ENCODE results near the gene BRSK2.

DNA sequence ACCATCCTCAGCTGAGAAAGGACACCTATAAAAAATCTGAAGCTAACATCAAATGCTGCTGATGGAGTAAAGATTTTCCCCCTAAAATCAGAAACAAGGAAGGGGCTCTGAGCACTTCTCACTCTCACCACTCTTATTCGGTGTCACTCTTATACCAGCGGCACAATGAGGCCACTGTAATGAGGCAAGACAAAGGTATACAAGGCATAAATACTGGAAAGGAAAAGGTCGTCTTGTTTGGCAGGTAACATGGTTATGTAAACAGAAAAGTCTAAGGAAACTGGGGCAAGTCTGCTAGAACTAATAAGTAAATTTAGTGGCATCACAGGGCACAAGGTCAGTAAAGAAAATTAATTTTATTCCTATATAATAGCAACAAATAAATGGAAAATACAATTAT, 104.9 kb downstream of the BRSK2 start:
- TF ChIP-seq, protein P1, sequence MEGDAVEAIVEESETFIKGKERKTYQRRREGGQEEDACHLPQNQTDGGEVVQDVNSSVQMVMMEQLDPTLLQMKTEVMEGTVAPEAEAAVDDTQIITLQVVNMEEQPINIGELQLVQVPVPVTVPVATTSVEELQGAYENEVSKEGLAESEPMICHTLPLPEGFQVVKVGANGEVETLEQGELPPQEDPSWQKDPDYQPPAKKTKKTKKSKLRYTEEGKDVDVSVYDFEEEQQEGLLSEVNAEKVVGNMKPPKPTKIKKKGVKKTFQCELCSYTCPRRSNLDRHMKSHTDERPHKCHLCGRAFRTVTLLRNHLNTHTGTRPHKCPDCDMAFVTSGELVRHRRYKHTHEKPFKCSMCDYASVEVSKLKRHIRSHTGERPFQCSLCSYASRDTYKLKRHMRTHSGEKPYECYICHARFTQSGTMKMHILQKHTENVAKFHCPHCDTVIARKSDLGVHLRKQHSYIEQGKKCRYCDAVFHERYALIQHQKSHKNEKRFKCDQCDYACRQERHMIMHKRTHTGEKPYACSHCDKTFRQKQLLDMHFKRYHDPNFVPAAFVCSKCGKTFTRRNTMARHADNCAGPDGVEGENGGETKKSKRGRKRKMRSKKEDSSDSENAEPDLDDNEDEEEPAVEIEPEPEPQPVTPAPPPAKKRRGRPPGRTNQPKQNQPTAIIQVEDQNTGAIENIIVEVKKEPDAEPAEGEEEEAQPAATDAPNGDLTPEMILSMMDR (tag by site-specific recombination; IDR thresholded peaks at IDR 0.05), result no peak
- TF ChIP-seq ZNF10 (tag by site-specific recombination; IDR thresholded peaks at IDR 0.05) (no peak), ATF2 (tag by site-specific recombination; IDR thresholded peaks at IDR 0.05; ENCODE audit: low read depth) (no peak), ZFP3 (tag by site-specific recombination; IDR thresholded peaks at IDR 0.05; ENCODE audit: low read depth) (no peak), YY1 (tag by site-specific recombination; IDR thresholded peaks at IDR 0.05) (no peak), ZNF138 (tag by site-specific recombination; IDR thresholded peaks at IDR 0.05; ENCODE audit: borderline replicate concordance) (no peak), ZNF837 (tag by site-specific recombination; IDR thresholded peaks at IDR 0.05) (no peak), ZNF416 (tag by site-specific recombination; IDR thresholded peaks at IDR 0.05) (no peak), ZNF670 (tag by site-specific recombination; IDR thresholded peaks at IDR 0.05; ENCODE audit: low read depth) (no peak), ZBTB8A (tag by site-specific recombination; IDR thresholded peaks at IDR 0.05) (no peak), ZNF501 (tag by site-specific recombination; IDR thresholded peaks at IDR 0.05) (no peak), ZNF140 (tag by site-specific recombination; IDR thresholded peaks at IDR 0.05) (no peak)
- TF ChIP-seq, protein P2, sequence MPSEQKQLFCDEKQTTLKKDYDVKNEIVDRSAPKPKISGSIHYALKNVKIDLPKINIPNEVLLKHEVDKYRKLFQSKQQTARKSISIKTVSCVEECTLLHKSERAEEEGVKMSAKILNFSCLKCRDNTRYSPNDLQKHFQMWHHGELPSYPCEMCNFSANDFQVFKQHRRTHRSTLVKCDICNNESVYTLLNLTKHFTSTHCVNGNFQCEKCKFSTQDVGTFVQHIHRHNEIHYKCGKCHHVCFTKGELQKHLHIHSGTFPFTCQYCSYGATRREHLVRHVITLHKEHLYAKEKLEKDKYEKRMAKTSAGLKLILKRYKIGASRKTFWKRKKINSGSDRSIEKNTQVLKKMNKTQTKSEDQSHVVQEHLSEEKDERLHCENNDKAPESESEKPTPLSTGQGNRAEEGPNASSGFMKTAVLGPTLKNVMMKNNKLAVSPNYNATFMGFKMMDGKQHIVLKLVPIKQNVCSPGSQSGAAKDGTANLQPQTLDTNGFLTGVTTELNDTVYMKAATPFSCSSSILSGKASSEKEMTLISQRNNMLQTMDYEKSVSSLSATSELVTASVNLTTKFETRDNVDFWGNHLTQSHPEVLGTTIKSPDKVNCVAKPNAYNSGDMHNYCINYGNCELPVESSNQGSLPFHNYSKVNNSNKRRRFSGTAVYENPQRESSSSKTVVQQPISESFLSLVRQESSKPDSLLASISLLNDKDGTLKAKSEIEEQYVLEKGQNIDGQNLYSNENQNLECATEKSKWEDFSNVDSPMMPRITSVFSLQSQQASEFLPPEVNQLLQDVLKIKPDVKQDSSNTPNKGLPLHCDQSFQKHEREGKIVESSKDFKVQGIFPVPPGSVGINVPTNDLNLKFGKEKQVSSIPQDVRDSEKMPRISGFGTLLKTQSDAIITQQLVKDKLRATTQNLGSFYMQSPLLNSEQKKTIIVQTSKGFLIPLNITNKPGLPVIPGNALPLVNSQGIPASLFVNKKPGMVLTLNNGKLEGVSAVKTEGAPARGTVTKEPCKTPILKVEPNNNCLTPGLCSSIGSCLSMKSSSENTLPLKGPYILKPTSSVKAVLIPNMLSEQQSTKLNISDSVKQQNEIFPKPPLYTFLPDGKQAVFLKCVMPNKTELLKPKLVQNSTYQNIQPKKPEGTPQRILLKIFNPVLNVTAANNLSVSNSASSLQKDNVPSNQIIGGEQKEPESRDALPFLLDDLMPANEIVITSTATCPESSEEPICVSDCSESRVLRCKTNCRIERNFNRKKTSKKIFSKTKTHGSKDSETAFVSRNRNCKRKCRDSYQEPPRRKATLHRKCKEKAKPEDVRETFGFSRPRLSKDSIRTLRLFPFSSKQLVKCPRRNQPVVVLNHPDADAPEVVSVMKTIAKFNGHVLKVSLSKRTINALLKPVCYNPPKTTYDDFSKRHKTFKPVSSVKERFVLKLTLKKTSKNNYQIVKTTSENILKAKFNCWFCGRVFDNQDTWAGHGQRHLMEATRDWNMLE (tag by site-specific recombination; conservative IDR thresholded peaks at IDR 0.05; ENCODE audit: low read depth), result no peak

Measured in HEK293 (cell line).